K562 (cell line): ENCODE data around the gene NPAS3. TPM values are rescaled to one million over a fixed set of nuclear protein-coding genes. Genes with fewer than 3 reads are reported as not detected.

Experiments
- ATAC-seq: fragments of 200-7000 bp; cut with Tn5 transposase; 3 replicates; pipeline ENCODE4 v1.9.1; 2020; ENCODE audit warnings: moderate library complexity
- BruUV-seq: library from RNA; stranded (reverse); fragments of 400-500 nt; replicated peaks from 2 replicates; lab custom pipeline; 2021; lab: Mats Ljungman, UMichigan
- CTCF ChIA-PET: fragments of 300-600 bp; formaldehyde crosslinking; extraction: SDS; loops from one replicate; lab custom pipeline; 2021; ENCODE audit warnings: low intra/inter-chr PET ratio; lab: Yijun Ruan, JAX
- POLR2A ChIA-PET: fragments of 300-600, 350-650 bp; sonication (Branson Sonifier 250); formaldehyde crosslinking; extraction: SDS; loops from one replicate; lab custom pipeline; 2021; ENCODE audit warnings: antibody characterized with exemption, inconsistent platforms; lab: Yijun Ruan, JAX
- DNase-seq, 4 experiments: peaks; one replicate each; pipeline versions ENCODE4 v3.0.0 to v3.0.0-alpha.2; 2011 to 2018; ENCODE audit warnings: low spot score in 3 of 4, mixed read lengths in 3 of 4; ENCODE audit errors: extremely low read depth in 1 of 4
- FAIRE-seq: peaks from 2 replicates; lab custom pipeline; 2011; peaks lifted over from hg19 to GRCh38; lab: Jason Lieb, UNC
- H2AFZ ChIP-seq: 2 replicates; pipeline ENCODE4 v1.6.0; 2011; ENCODE audit warnings: low read depth, low read length, control low read depth, inconsistent platforms
- H3K27ac ChIP-seq: fragments of 200-600 bp; 3 replicates; pipeline ENCODE4 v1.8.0; 2011; ENCODE audit warnings: low read depth, mild to moderate bottlenecking, control low read depth, inconsistent platforms, low read length, moderate library complexity, mixed read lengths; ENCODE audit errors: extremely low read depth
- H3K27me3 ChIP-seq, 2 experiments: fragments of 300-600 bp in 1 of 2; 2 replicates in 1 of 2; 3 replicates in 1 of 2; pipeline versions ENCODE4 v1.6.0 to v1.8.0; 2011; ENCODE audit warnings: inconsistent platforms in 2 of 2, low read length in 2 of 2, mild to moderate bottlenecking in 1 of 2, mixed read lengths in 1 of 2, moderate library complexity in 1 of 2; ENCODE audit not compliant: control insufficient read depth in 2 of 2, insufficient read depth in 2 of 2
- H3K36me3 ChIP-seq: fragments of 300-600 bp; 3 replicates; pipeline ENCODE4 v1.8.0; 2011; ENCODE audit warnings: mild to moderate bottlenecking, low read length, inconsistent platforms; ENCODE audit not compliant: control insufficient read depth, insufficient read depth
- H3K4me1 ChIP-seq, 2 experiments: fragments of 200-600 bp in 1 of 2; replicated peaks in 1 of 2; 2 replicates in 1 of 2; 3 replicates in 1 of 2; pipeline versions ENCODE4 v1.5.1 to v1.8.0; 2011; ENCODE audit warnings: inconsistent platforms in 2 of 2, low read length in 2 of 2, mild to moderate bottlenecking in 1 of 2, mixed read lengths in 1 of 2, moderate library complexity in 1 of 2; ENCODE audit not compliant: control insufficient read depth in 2 of 2, insufficient read depth in 2 of 2
- H3K4me2 ChIP-seq: 2 replicates; pipeline ENCODE4 v1.6.1; 2011; ENCODE audit warnings: low read length, control low read depth, inconsistent platforms, mixed read lengths; ENCODE audit not compliant: insufficient read depth
- H3K4me3 ChIP-seq: fragments of 200-600 bp; sonication (generic), shearing (Covaris generic); 2 replicates; pipeline ENCODE4 v1.5.1; 2016; ENCODE audit warnings: control low read depth, inconsistent platforms
- H3K79me2 ChIP-seq: fragments of 200-600 bp; 3 replicates; pipeline ENCODE4 v1.8.0; 2011; ENCODE audit warnings: low read length, inconsistent platforms; ENCODE audit not compliant: control insufficient read depth, insufficient read depth
- H3K9ac ChIP-seq, 2 experiments: 2 replicates each; pipeline versions ENCODE4 v1.6.0 to v1.6.1; 2011; ENCODE audit warnings: low read depth in 2 of 2, low read length in 2 of 2, control low read depth in 1 of 2, inconsistent platforms in 1 of 2, mild to moderate bottlenecking in 1 of 2, mixed read lengths in 1 of 2; ENCODE audit not compliant: insufficient read depth in 1 of 2
- H3K9me1 ChIP-seq: one replicate; pipeline ENCODE4 v1.6.0; 2011; ENCODE audit warnings: inconsistent platforms, mild to moderate bottlenecking, low read length, moderate library complexity; ENCODE audit not compliant: control insufficient read depth, insufficient read depth
- H3K9me3 ChIP-seq: replicated peaks from 2 replicates; pipeline ENCODE4 v1.5.1; 2011; ENCODE audit warnings: low read depth, low read length, inconsistent platforms; ENCODE audit not compliant: control insufficient read depth, insufficient read depth
- H4K20me1 ChIP-seq: replicated peaks from 2 replicates; pipeline ENCODE4 v1.6.1; 2011; ENCODE audit warnings: low read length, inconsistent platforms, mixed read lengths; ENCODE audit not compliant: control insufficient read depth, insufficient read depth
- GATAD2A ChIP-seq: fragments of 450-650 bp; IDR thresholded peaks from 2 replicates; pipeline ENCODE4 v1.6.1; 2017
- HMBOX1 ChIP-seq: sonication (generic); IDR thresholded peaks from 2 replicates; pipeline ENCODE4 v1.6.1; 2016
- HMGN3 ChIP-seq: IDR thresholded peaks from 2 replicates; pipeline ENCODE4 v1.6.1; 2011; ENCODE audit warnings: borderline replicate concordance, low read depth, mild to moderate bottlenecking, mixed read lengths, low read length; ENCODE audit not compliant: insufficient read length; ENCODE audit errors: extremely low read depth
- MEIS2 ChIP-seq: fragments of 450-650 bp; IDR thresholded peaks from 2 replicates; pipeline ENCODE4 v1.6.1; 2014; ENCODE audit warnings: mild to moderate bottlenecking; ENCODE audit not compliant: partially characterized antibody
- POLR3G ChIP-seq: IDR thresholded peaks from 2 replicates; pipeline ENCODE4 v1.6.1; 2011; ENCODE audit not compliant: insufficient read length, insufficient replicate concordance; ENCODE audit errors: extremely low read depth
- SIN3A ChIP-seq, 2 experiments: fragments of 150-350 bp in 1 of 2; IDR thresholded peaks; 2 replicates each; pipeline ENCODE4 v1.6.1; 2011 to 2016; ENCODE audit warnings: borderline replicate concordance in 2 of 2, low read depth in 2 of 2, low read length in 2 of 2, mild to moderate bottlenecking in 2 of 2, moderate library complexity in 2 of 2; ENCODE audit not compliant: control insufficient read depth in 1 of 2
- SMARCA5 ChIP-seq: fragments of 450-650 bp; IDR thresholded peaks from 2 replicates; pipeline ENCODE4 v1.6.1; 2016
- ZBTB43 ChIP-seq: sonication (generic); formaldehyde crosslinking; IDR thresholded peaks from 2 replicates; pipeline ENCODE4 v1.8.0; 2023; ENCODE audit warnings: mild to moderate bottlenecking, missing genetic modification reagents
- ZNF398 ChIP-seq: fragments of 250-450 bp; sonication (Bioruptor Pico); IDR thresholded peaks from 2 replicates; pipeline ENCODE4 v1.8.0; 2021; ENCODE audit warnings: moderate library complexity, mild to moderate bottlenecking, inconsistent platforms
- ZNF584 ChIP-seq: fragments of 200-800 bp; sonication (Bioruptor generic); IDR thresholded peaks from 2 replicates; pipeline ENCODE4 v1.6.1; 2016; ENCODE audit warnings: low read depth, mild to moderate bottlenecking, missing genetic modification characterization, missing compliant biosample characterization
- WGBS: fragments of 100-300 bp; shearing (Covaris generic); methylation state at CpG from one replicate; pipeline ENCODE4 v1.1.6; 2016; ENCODE audit warnings: low coverage, mixed read lengths; ENCODE audit not compliant: insufficient coverage; ENCODE audit errors: missing lambda C conversion rate; 5-methylcytosine and 5-hydroxymethylcytosine counted together
- in situ Hi-C: fragments of 300-500 bp; cut with MboI; formaldehyde crosslinking; loops from 4 replicates; pipeline ENCODE4 v1.15.0; 2018; ENCODE audit warnings: inconsistent platforms, mixed read lengths
- intact Hi-C: fragments of 100-400 bp; cut with micrococcal nuclease; formaldehyde crosslinking; loops from 2 replicates; pipeline ENCODE4 v1.14.2; 2022
- polyA plus RNA-seq, 8 experiments: library from polyadenylated mRNA; depleted of rRNA in 4 of 8; stranded (reverse) in 5 of 8; unstranded in 3 of 8; fragments of >200 nt; fragmentation: Nextera tagmentation in 2 of 8; fragmentation: Illumina TruSeq in 1 of 8; extraction: Ambion mirVana in 2 of 8; extraction: Trizol in 1 of 8; gene quantifications; 2 replicates each; pipeline versions ENCODE4 v1.2.1 to v1.2.3, GENCODE V29; 2011 to 2014; ENCODE audit warnings: inconsistent platforms in 1 of 8, missing spikeins in 1 of 8
- total RNA-seq, 7 experiments: library from RNA; depleted of rRNA in 6 of 7; stranded (reverse); fragments of >200 nt in 6 of 7; fragmentation: Illumina TruSeq in 2 of 7; extraction: Trizol in 2 of 7; gene quantifications; 2 replicates each; pipeline versions ENCODE4 v1.2.1 to v1.2.3, GENCODE V29; 2011 to 2021; ENCODE audit warnings: low replicate concordance in 1 of 7

The NPAS3 gene
- total and polyA plus RNA-seq, 9 of the 15 experiments (the other 6 are each of a cell fraction or from before 2014, with no cell fraction given): 0.04 TPM; not detected in 8

GRCh38 chr14:33406766-33407165 is 468.1 kb downstream of the NPAS3 start:
- DNase-seq (no peak), FAIRE-seq (no peak), ATAC-seq (no peak)
- H3K27me3 ChIP-seq: no peaks in the 10 kb centered on the region
- no peaks in the 10 kb centered on the region for H3K9me1 ChIP-seq
- H3K4me3 ChIP-seq: no peak overlapping the region
- H3K9ac ChIP-seq: no peak overlapping the region
- H3K9me3 ChIP-seq: no peaks in the 10 kb centered on the region
- CTCF ChIA-PET: no interaction called here
- no peaks in the 10 kb centered on the region for H4K20me1 ChIP-seq
- no peak overlapping the region for H2AFZ ChIP-seq
- in situ Hi-C loops: no loop called here
- 0% methylated on average over 2 of the region's 2 CpGs for WGBS
- TF ChIP-seq ZNF398 (no peak), HMGN3 (no peak), POLR3G (no peak)
- H3K4me2 ChIP-seq: no peak overlapping the region
- H3K4me1 ChIP-seq: no peaks in the 10 kb centered on the region
- no peaks in the 10 kb centered on the region for H3K36me3 ChIP-seq
- BruUV-seq: no TSS peak
- H3K79me2 ChIP-seq: no peaks in the 10 kb centered on the region
- intact Hi-C loops: no loop called here
- POLR2A ChIA-PET: interaction anchor here (1.1 kb wide), 1 partner anchor 47 kb away, joined by 3 read pairs; no protein-coding TSS in a partner anchor
- H3K27ac ChIP-seq: no peak overlapping the region

GRCh38 chr14:33408291-33408690 is 469.6 kb downstream of the NPAS3 start:
- H3K4me1 ChIP-seq: no peaks in the 10 kb centered on the region
- DNase-seq: no peak
- H2AFZ ChIP-seq: no peak overlapping the region
- in situ Hi-C loops (no loop called here), intact Hi-C loops (no loop called here)
- WGBS: 0% methylated on average over 2 of the region's 2 CpGs
- no peaks in the 10 kb centered on the region for H3K36me3 ChIP-seq
- BruUV-seq: no TSS peak
- H3K27me3 ChIP-seq: no peaks in the 10 kb centered on the region
- H4K20me1 ChIP-seq: no peaks in the 10 kb centered on the region
- H3K4me3 ChIP-seq: no peak overlapping the region
- H3K9me3 ChIP-seq: no peaks in the 10 kb centered on the region
- no peaks in the 10 kb centered on the region for H3K9me1 ChIP-seq
- no peak for ATAC-seq
- H3K27ac ChIP-seq: no peak overlapping the region
- H3K79me2 ChIP-seq: no peaks in the 10 kb centered on the region
- FAIRE-seq: no peak
- no peak overlapping the region for H3K9ac ChIP-seq
- CTCF ChIA-PET: no interaction called here
- POLR2A ChIA-PET: interaction anchor here (1.2 kb wide), 1 partner anchor 10 kb away, joined by 4 read pairs; no protein-coding TSS in a partner anchor
- no peak overlapping the region for H3K4me2 ChIP-seq
- TF ChIP-seq SMARCA5 (no peak), GATAD2A (no peak), HMBOX1 (no peak), ZNF584 (CRISPR knock-in tag) (no peak), ZBTB43 (CRISPR knock-in tag) (no peak), MEIS2 (no peak), SIN3A (IDR thresholded peaks at IDR 0.05; ENCODE audit: borderline replicate concordance in 2 of 2, control insufficient read depth in 1 of 2, low read depth in 2 of 2, low read length in 2 of 2) (no peak)
